ENCODE measurements around the gene KIRREL3. TPM values are rescaled to one million over a fixed set of nuclear protein-coding genes. Genes with fewer than 3 reads are reported as not detected.

The KIRREL3 gene
- total and polyA plus RNA-seq, 2 of the 4 experiments (the other 2 are of a cell fraction) = 10.9 to 15.9 TPM

DNA sequence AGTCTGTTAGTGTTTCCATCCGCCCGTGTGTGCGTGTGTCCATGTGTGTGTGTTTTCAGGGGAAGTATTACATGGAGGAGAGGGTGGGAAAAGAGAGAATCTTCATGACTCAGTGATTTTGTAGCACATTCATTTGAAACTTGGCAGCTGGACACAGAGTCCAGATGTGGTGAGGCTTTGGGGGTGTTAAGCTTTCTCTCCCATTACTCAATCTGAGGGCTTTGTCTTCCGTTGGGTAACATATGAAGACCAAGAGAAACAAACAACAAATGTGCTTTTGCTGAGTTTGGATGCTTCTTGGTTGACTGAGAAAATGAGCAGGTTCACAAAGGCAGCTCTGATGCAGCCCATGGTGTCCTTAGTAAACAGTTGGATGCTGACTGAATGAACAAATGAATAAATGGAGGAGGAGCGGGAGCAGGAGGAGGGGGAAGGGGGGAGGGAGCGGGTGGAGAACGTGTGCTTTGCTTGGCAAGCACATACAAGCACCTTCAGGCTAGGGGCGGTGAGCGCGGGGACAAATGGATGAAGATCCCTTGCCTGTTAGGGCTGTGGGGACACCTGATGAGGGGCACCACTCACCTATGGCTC, 540.8 kb downstream of the KIRREL3 start:
- no peaks in the 10 kb centered on the region for H3K27me3 ChIP-seq (ENCODE audit: control insufficient read depth, insufficient read depth, low read length)

More for the DNA sequence above, 540.8 kb downstream of the KIRREL3 start:
- no peak overlapping the region for H3K18ac ChIP-seq (ENCODE audit: low read depth, low read length)
- DNase-seq (peak; percentile 91), ATAC-seq (ENCODE audit: low read depth) (peak; percentile 76)
- H2AFZ ChIP-seq (replicated peaks; ENCODE audit: low read length, poor library complexity) = no peak overlapping the region
- no peaks in the 10 kb centered on the region for H4K20me1 ChIP-seq (ENCODE audit: insufficient read depth, low read length)
- TF ChIP-seq CHD1 (IDR thresholded peaks at IDR 0.05; ENCODE audit: low read depth, low read length) = no peak
- peak; percentile 31; the same call in 1 of the 2 replicates for TF ChIP-seq MAFK (IDR thresholded peaks at IDR 0.05; ENCODE audit: low read depth, low read length)
- TF ChIP-seq, protein P1, sequence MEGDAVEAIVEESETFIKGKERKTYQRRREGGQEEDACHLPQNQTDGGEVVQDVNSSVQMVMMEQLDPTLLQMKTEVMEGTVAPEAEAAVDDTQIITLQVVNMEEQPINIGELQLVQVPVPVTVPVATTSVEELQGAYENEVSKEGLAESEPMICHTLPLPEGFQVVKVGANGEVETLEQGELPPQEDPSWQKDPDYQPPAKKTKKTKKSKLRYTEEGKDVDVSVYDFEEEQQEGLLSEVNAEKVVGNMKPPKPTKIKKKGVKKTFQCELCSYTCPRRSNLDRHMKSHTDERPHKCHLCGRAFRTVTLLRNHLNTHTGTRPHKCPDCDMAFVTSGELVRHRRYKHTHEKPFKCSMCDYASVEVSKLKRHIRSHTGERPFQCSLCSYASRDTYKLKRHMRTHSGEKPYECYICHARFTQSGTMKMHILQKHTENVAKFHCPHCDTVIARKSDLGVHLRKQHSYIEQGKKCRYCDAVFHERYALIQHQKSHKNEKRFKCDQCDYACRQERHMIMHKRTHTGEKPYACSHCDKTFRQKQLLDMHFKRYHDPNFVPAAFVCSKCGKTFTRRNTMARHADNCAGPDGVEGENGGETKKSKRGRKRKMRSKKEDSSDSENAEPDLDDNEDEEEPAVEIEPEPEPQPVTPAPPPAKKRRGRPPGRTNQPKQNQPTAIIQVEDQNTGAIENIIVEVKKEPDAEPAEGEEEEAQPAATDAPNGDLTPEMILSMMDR (conservative IDR thresholded peaks at IDR 0.05; ENCODE audit: low read depth, low read length) = no peak
- TF ChIP-seq MAZ (IDR thresholded peaks at IDR 0.05; ENCODE audit: borderline replicate concordance, low read depth, low read length) = no peak
- TF ChIP-seq POLR2A (IDR thresholded peaks at IDR 0.05; ENCODE audit: low read depth, low read length) = no peak
- TF ChIP-seq, protein P2, sequence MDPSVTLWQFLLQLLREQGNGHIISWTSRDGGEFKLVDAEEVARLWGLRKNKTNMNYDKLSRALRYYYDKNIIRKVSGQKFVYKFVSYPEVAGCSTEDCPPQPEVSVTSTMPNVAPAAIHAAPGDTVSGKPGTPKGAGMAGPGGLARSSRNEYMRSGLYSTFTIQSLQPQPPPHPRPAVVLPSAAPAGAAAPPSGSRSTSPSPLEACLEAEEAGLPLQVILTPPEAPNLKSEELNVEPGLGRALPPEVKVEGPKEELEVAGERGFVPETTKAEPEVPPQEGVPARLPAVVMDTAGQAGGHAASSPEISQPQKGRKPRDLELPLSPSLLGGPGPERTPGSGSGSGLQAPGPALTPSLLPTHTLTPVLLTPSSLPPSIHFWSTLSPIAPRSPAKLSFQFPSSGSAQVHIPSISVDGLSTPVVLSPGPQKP (IDR thresholded peaks at IDR 0.05; ENCODE audit: borderline replicate concordance, low read depth, low read length) = no peak
- no peak for TF ChIP-seq MXI1 (IDR thresholded peaks at IDR 0.05; ENCODE audit: borderline replicate concordance, low read depth, low read length)
- TF ChIP-seq SMC3 (IDR thresholded peaks at IDR 0.05; ENCODE audit: low read depth, low read length) = no peak
- 0 out of 2 replicates have a peak, but pooled peaks have one; percentile 24 for TF ChIP-seq FOS (IDR thresholded peaks at IDR 0.05; ENCODE audit: low read depth, low read length)
- TF ChIP-seq, protein P3, sequence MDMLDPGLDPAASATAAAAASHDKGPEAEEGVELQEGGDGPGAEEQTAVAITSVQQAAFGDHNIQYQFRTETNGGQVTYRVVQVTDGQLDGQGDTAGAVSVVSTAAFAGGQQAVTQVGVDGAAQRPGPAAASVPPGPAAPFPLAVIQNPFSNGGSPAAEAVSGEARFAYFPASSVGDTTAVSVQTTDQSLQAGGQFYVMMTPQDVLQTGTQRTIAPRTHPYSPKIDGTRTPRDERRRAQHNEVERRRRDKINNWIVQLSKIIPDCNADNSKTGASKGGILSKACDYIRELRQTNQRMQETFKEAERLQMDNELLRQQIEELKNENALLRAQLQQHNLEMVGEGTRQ (IDR thresholded peaks at IDR 0.05; ENCODE audit: low read depth, low read length) = no peak
- peak; percentile 63; the same call in 1 of the 2 replicates for TF ChIP-seq NFE2L2 (IDR thresholded peaks at IDR 0.05; ENCODE audit: low read depth, low read length)
- no peaks in the 10 kb centered on the region for H3K9me1 ChIP-seq (ENCODE audit: insufficient read depth, low read length)
- H3K4me3 ChIP-seq (ENCODE audit: insufficient read depth, low read depth, low read length) = no peak overlapping the region
- no peak overlapping the region for H2AK5ac ChIP-seq (ENCODE audit: low read depth, low read length)
- H3K36me3 ChIP-seq (ENCODE audit: control insufficient read depth, insufficient read depth, low read length) = no peaks in the 10 kb centered on the region
- no peak overlapping the region for H3K27ac ChIP-seq (ENCODE audit: insufficient read depth, low read length)
- intact Hi-C loops (cut with micrococcal nuclease) = no loop called here
- H3K9me3 ChIP-seq (ENCODE audit: control insufficient read depth, insufficient read depth, low read length) = peaks cover 4% of the 10 kb centered on the region
- H2BK15ac ChIP-seq (ENCODE audit: low read depth, low read length) = no peak overlapping the region
- 100% methylated on average over 1 of the region's 10 CpGs; no CpG with 5 or more reads in 1 of the 2 experiments for WGBS, 2 experiments (ENCODE audit: extremely low coverage in 2 of 2, insufficient read length in 1 of 2)
- no peak overlapping the region for H3K9ac ChIP-seq (ENCODE audit: low read depth, low read length)
- in situ Hi-C loops (cut with MboI; ENCODE audit: low sequenced_read_pairs) = no loop called here
- no peaks in the 10 kb centered on the region for H3K79me1 ChIP-seq (ENCODE audit: low read depth in 1 of 2, low read length in 2 of 2)
- ChIA-PET CTCF (interaction anchor here (0.7 to 2.9 kb wide), 2 partner anchors 21 to 1964 kb away, joined by 3 to 12 read pairs; no protein-coding TSS in a partner anchor), POLR2A (ENCODE audit: unreplicated experiment) (no interaction called here)
- no peak overlapping the region for H2BK20ac ChIP-seq (ENCODE audit: low read depth, low read length)
- H2BK5ac ChIP-seq (ENCODE audit: low read depth, low read length, poor library complexity, severe bottlenecking) = no peak overlapping the region
- no peak overlapping the region for H4K8ac ChIP-seq (ENCODE audit: low read depth in 2 of 2, low read length in 2 of 2)
- no peak overlapping the region for H2BK120ac ChIP-seq (ENCODE audit: low read depth, low read length)
- no peak overlapping the region for H3K23ac ChIP-seq (ENCODE audit: low read depth, low read length)
- H3K4me2 ChIP-seq (ENCODE audit: low read depth, low read length) = no peak overlapping the region; the same call in 1 of the 2 replicates
- H3K14ac ChIP-seq (replicated peaks; ENCODE audit: low read depth, low read length) = no peak overlapping the region
- H3K56ac ChIP-seq (ENCODE audit: extremely low read depth, insufficient read depth, low read length) = no peak overlapping the region
- H4K5ac ChIP-seq (ENCODE audit: low read depth, low read length) = no peak overlapping the region
- peaks cover 2% of the 10 kb centered on the region; the same call in 1 of the 2 replicates for H3K4me1 ChIP-seq (ENCODE audit: control insufficient read depth, insufficient read depth, low read length)
- no TSS peak for BruUV-seq (replicated peaks)
- no peak overlapping the region for H4K91ac ChIP-seq (ENCODE audit: insufficient read depth, low read depth, low read length)
- no peak overlapping the region for H2AK9ac ChIP-seq (replicated peaks; ENCODE audit: low read depth, low read length, poor library complexity)
- H3K4ac ChIP-seq (ENCODE audit: low read depth, low read length) = no peak overlapping the region
- dilution Hi-C loops (cut with HindIII; ENCODE audit: low sequenced_read_pairs, unreplicated experiment) = no loop called here

Data from IMR-90 (cell line).